Astrocyte (in vitro differentiated cells and primary cell): ENCODE measurements around the gene AMPH. TPM values are rescaled to one million over a fixed set of nuclear protein-coding genes. Genes with fewer than 3 reads are reported as not detected.
"Not testable (repeated sequence)": the region's sequence is repeated elsewhere in the genome, so short reads cannot be mapped to it uniquely, and the experiment has no call there.

Experiments
- DNase-seq: peaks from one replicate; pipeline ENCODE4 v3.0.0-alpha.2; 2010; ENCODE audit warnings: low read depth
- FAIRE-seq: peaks from 2 replicates; lab custom pipeline; 2011; peaks lifted over from hg19 to GRCh38; lab: Jason Lieb, UNC
- H2AFZ ChIP-seq: 2 replicates; pipeline ENCODE4 v1.6.0; 2012; ENCODE audit warnings: low read depth, low read length, inconsistent platforms
- H3K27ac ChIP-seq: 2 replicates; pipeline ENCODE4 v1.5.1; 2011; ENCODE audit warnings: low read depth, low read length, inconsistent platforms
- H3K27me3 ChIP-seq: 2 replicates; pipeline ENCODE4 v1.6.0; 2011; ENCODE audit warnings: low read length, inconsistent platforms; ENCODE audit not compliant: insufficient read depth
- H3K36me3 ChIP-seq: 2 replicates; pipeline ENCODE4 v1.5.1; 2011; ENCODE audit warnings: low read length, inconsistent platforms; ENCODE audit not compliant: insufficient read depth
- H3K4me1 ChIP-seq: 2 replicates; pipeline ENCODE4 v1.5.1; 2011; ENCODE audit warnings: low read length, inconsistent platforms; ENCODE audit not compliant: insufficient read depth
- H3K4me2 ChIP-seq: 2 replicates; pipeline ENCODE4 v1.6.0; 2012; ENCODE audit warnings: low read length, inconsistent platforms
- H3K4me3 ChIP-seq: 2 replicates; pipeline ENCODE4 v1.5.1; 2011; ENCODE audit warnings: low read depth, mild to moderate bottlenecking, low read length, inconsistent platforms; ENCODE audit not compliant: insufficient read depth
- H3K79me2 ChIP-seq: 2 replicates; pipeline ENCODE4 v1.6.0; 2012; ENCODE audit warnings: mild to moderate bottlenecking, low read length, inconsistent platforms; ENCODE audit not compliant: insufficient read depth
- H3K9ac ChIP-seq: 2 replicates; pipeline ENCODE4 v1.6.0; 2012; ENCODE audit warnings: mild to moderate bottlenecking, low read length, inconsistent platforms
- H3K9me3 ChIP-seq: 2 replicates; pipeline ENCODE4 v1.5.1; 2012; ENCODE audit warnings: low read depth, mild to moderate bottlenecking, low read length, inconsistent platforms; ENCODE audit not compliant: insufficient read depth
- H4K20me1 ChIP-seq: 2 replicates; pipeline ENCODE4 v1.6.0; 2012; ENCODE audit warnings: low read length, inconsistent platforms; ENCODE audit not compliant: insufficient read depth
- H3K27ac Mint-ChIP-seq: one replicate; pipeline ENCODE4 v1.8.0; 2021; ENCODE audit warnings: mild to moderate bottlenecking, mixed read lengths; ENCODE audit not compliant: unreplicated experiment
- H3K27me3 Mint-ChIP-seq: one replicate; pipeline ENCODE4 v1.8.0; 2021; ENCODE audit warnings: low read depth, mixed read lengths; ENCODE audit not compliant: unreplicated experiment
- H3K36me3 Mint-ChIP-seq: one replicate; pipeline ENCODE4 v1.8.0; 2021; ENCODE audit warnings: low read depth, mixed read lengths; ENCODE audit not compliant: unreplicated experiment
- H3K4me1 Mint-ChIP-seq: one replicate; pipeline ENCODE4 v1.8.0; 2021; ENCODE audit warnings: low read depth, mixed read lengths; ENCODE audit not compliant: unreplicated experiment
- H3K4me3 Mint-ChIP-seq: one replicate; pipeline ENCODE4 v1.8.0; 2021; ENCODE audit warnings: mild to moderate bottlenecking, moderate library complexity, mixed read lengths; ENCODE audit not compliant: unreplicated experiment
- H3K9me3 Mint-ChIP-seq: one replicate; pipeline ENCODE4 v1.8.0; 2021; ENCODE audit warnings: mild to moderate bottlenecking, mixed read lengths; ENCODE audit not compliant: unreplicated experiment
- EZH2 ChIP-seq: IDR thresholded peaks from 2 replicates; pipeline ENCODE4 v1.6.1; 2012; ENCODE audit warnings: mild to moderate bottlenecking, low read length, inconsistent platforms; ENCODE audit not compliant: insufficient read depth
- total RNA-seq: library from RNA; stranded (reverse); gene quantifications from 2 replicates; pipeline ENCODE4 v1.2.1, GENCODE V29; 2021
- TF ChIP-seq, protein P1 (sequence below): IDR thresholded peaks from 2 replicates; pipeline ENCODE4 v1.5.1; 2011; ENCODE audit warnings: low read depth, mild to moderate bottlenecking, inconsistent platforms, low read length, moderate library complexity; ENCODE audit not compliant: insufficient read depth

Gene AMPH
- total RNA-seq, 1 donor from 2014 or later = 2.9 TPM

DNA sequence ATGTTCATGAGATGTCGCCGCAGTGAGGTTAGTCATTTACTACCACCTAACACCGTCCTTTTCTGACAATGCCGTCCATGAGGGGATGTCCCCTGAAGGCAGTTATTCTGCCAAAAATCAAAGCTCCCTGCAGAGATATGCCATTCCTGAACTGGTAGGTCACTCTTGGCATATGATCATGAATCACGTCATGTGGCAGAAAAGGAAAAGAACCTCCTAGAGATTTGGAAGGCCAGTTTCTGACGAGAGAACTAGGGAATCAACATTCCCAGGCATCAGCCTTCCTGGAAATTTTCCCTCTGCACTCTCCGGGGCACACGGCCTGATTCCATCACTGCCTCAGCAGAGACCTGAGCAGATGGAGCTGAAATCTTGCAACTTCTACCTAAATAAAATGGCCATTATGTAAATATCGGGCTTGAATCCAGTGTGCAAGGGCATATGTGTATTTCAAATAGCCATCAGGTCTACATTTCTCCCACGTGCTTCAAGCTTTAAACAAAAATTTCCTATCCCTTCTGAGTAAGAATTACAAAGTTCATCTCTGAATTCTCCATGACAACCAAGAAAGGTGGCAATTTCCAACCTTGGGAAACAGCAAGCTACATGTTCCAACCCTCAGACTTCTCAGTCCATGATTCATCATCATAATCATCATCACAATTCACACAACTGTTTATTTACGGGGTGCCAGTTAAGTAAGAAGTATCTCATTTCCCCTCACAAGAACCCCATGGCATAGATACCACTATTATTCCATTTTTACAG, 46.5 kb downstream of the AMPH start:
- peak; percentile 78 for FAIRE-seq

DNA sequence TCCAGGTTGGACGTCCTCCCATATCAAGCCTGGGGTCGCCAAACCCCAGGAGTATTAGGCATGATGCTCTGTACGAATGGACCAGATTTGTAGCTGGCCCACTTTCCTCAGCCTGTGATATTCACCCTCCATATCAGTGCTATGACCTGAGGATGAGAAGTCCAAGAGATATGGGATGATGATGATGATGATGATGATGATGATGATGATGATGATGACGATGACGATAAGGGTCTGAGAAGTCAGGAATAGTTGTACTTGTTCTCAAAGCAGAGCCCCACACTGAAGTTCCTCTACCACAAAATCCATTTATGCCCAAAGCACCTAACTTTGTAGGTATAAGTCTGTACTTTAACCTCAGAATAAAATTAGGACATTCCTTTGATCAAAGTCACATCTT, 50.7 kb downstream of the AMPH start:
- Histone ChIP-seq H3K4me3 (no peak overlapping the region), H3K36me3 (no peaks in the 10 kb centered on the region), H3K4me2 (no peak overlapping the region), H3K79me2 (no peaks in the 10 kb centered on the region), H3K9ac (no peak overlapping the region), H4K20me1 (no peaks in the 10 kb centered on the region), H2AFZ (no peak overlapping the region), H3K4me1 (peaks cover 15% of the 10 kb centered on the region), H3K27me3 (no peaks in the 10 kb centered on the region), H3K9me3 (no peaks in the 10 kb centered on the region), H3K27ac (no peak overlapping the region)
- Mint-ChIP-seq H3K36me3 (no peaks in the 10 kb centered on the region), H3K4me1 (peaks cover 4% of the 10 kb centered on the region), H3K4me3 (no peak overlapping the region), H3K9me3 (peaks cover 6% of the 10 kb centered on the region), H3K27ac (no peak overlapping the region), H3K27me3 (no peaks in the 10 kb centered on the region)
- no peak for DNase-seq
- FAIRE-seq = no peak
- TF ChIP-seq, protein P1, sequence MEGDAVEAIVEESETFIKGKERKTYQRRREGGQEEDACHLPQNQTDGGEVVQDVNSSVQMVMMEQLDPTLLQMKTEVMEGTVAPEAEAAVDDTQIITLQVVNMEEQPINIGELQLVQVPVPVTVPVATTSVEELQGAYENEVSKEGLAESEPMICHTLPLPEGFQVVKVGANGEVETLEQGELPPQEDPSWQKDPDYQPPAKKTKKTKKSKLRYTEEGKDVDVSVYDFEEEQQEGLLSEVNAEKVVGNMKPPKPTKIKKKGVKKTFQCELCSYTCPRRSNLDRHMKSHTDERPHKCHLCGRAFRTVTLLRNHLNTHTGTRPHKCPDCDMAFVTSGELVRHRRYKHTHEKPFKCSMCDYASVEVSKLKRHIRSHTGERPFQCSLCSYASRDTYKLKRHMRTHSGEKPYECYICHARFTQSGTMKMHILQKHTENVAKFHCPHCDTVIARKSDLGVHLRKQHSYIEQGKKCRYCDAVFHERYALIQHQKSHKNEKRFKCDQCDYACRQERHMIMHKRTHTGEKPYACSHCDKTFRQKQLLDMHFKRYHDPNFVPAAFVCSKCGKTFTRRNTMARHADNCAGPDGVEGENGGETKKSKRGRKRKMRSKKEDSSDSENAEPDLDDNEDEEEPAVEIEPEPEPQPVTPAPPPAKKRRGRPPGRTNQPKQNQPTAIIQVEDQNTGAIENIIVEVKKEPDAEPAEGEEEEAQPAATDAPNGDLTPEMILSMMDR = no peak
- TF ChIP-seq EZH2 = no peak

More for the DNA sequence above, 46.5 kb downstream of the AMPH start:
- Histone ChIP-seq H3K36me3 (no peaks in the 10 kb centered on the region), H4K20me1 (no peaks in the 10 kb centered on the region), H3K9ac (peak overlapping the region; percentile 62), H3K27ac (peak overlapping the region; percentile 75), H3K79me2 (no peaks in the 10 kb centered on the region), H3K9me3 (no peaks in the 10 kb centered on the region), H3K4me2 (peak overlapping the region; percentile 55), H3K27me3 (no peaks in the 10 kb centered on the region), H3K4me3 (no peak overlapping the region), H2AFZ (peak overlapping the region; percentile 19), H3K4me1 (peaks cover 15% of the 10 kb centered on the region)
- H3K4me1 Mint-ChIP-seq = peaks cover 4% of the 10 kb centered on the region
- peaks cover 4% of the 10 kb centered on the region for H3K27me3 Mint-ChIP-seq
- H3K27ac Mint-ChIP-seq = peak overlapping the region; percentile 56
- TF ChIP-seq EZH2 = no peak
- TF ChIP-seq, protein P1 = no peak
- peak; percentile 68 for DNase-seq
- H3K9me3 Mint-ChIP-seq = no peaks in the 10 kb centered on the region
- H3K4me3 Mint-ChIP-seq = no peak overlapping the region
- no peaks in the 10 kb centered on the region for H3K36me3 Mint-ChIP-seq

DNA sequence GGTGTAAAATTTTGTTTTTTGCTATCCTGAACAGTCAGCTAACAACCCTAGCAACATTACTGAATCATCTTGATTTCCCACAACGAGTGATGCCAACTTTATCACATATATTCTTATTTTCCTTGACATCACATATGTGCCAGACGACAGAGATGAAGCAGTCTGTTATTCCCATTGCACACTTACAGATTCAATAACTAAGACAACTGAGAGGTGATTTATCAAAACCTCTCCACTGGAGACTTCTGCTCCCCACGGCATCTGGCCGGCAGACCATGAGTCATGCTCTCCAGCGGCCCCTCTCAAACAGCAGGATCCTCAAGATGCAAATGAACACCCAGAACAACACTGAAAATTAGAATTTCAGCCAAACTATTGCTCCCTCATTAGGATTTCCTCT, 57.1 kb downstream of the AMPH start:
- H4K20me1 ChIP-seq = no peaks in the 10 kb centered on the region
- DNase-seq = peak; percentile 48
- no peak overlapping the region for H3K9ac ChIP-seq
- H3K4me2 ChIP-seq = no peak overlapping the region
- no peak overlapping the region for H2AFZ ChIP-seq
- Mint-ChIP-seq H3K4me3 (no peak overlapping the region), H3K9me3 (peaks cover 6% of the 10 kb centered on the region), H3K36me3 (no peaks in the 10 kb centered on the region), H3K27ac (no peak overlapping the region), H3K4me1 (peaks cover 4% of the 10 kb centered on the region), H3K27me3 (no peaks in the 10 kb centered on the region)
- H3K79me2 ChIP-seq = no peaks in the 10 kb centered on the region
- H3K4me3 ChIP-seq = no peak overlapping the region
- no peaks in the 10 kb centered on the region for H3K9me3 ChIP-seq
- no peak overlapping the region for H3K27ac ChIP-seq
- no peak for TF ChIP-seq EZH2
- TF ChIP-seq, protein P1 = no peak
- no peaks in the 10 kb centered on the region for H3K27me3 ChIP-seq
- no peaks in the 10 kb centered on the region for H3K4me1 ChIP-seq
- no peak for FAIRE-seq
- no peaks in the 10 kb centered on the region for H3K36me3 ChIP-seq

DNA sequence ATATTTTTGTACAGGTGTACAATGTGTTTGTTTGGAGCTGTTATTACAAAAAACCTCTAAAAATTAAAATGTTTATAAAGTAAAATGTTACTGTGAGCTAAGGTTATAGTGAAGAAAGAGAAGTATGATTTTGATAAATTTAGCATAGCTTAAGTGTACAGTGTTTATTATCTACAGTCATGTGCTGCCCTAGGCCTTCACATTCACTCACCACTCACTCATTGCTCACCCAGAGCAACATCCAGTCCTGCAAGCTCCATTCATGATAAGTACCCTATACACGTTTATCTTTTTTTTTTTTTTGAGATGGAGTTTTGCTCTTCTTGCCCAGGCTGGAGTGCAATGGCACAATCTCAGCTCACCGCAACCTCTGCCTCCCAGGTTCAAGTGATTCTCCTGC, 59.6 kb downstream of the AMPH start:
- not testable (repeated sequence) for H3K9me3 Mint-ChIP-seq, H3K27me3 ChIP-seq, H3K4me1 Mint-ChIP-seq, H3K27ac Mint-ChIP-seq, H3K9me3 ChIP-seq, FAIRE-seq, DNase-seq, H2AFZ ChIP-seq, H3K79me2 ChIP-seq, H3K27ac ChIP-seq, H3K36me3 ChIP-seq, H3K36me3 Mint-ChIP-seq, H3K4me1 ChIP-seq, H3K4me3 Mint-ChIP-seq, H3K4me2 ChIP-seq, H3K27me3 Mint-ChIP-seq, H3K4me3 ChIP-seq, H4K20me1 ChIP-seq, H3K9ac ChIP-seq
